ENCODE data around the gene HPF1. TPM values are rescaled to one million over a fixed set of nuclear protein-coding genes. Genes with fewer than 3 reads are reported as not detected.

HPF1 gene
- total RNA-seq, 4 donors from 2014 or later = 14.1 to 139 (median 35.1) TPM

DNA sequence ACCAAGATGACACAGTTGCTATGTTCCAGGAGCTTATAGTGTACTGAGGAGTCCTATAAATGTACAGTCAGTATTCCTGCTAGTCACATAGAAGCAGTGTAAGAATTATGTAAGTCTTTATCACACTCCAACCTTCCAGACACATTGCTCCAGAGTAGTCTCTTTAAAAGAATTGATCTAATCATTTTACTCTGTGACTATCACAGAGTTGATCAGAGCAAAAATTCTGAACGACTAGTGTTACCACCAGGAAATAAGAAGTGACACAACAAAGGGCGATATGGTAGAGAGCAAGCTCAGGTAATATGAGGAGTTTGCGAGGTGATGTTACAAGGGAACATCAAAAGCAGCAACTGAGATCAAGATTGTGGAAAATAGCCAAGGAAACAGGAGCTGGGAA lies 9.0 kb upstream of the HPF1 start:
- Histone ChIP-seq H3K9me3 (no peaks in the 10 kb centered on the region), H3K4me1 (no peaks in the 10 kb centered on the region), H3K27ac (no peak overlapping the region), H3K4me3 (no peak overlapping the region), H3K27me3 (no peaks in the 10 kb centered on the region), H3K36me3 (no peaks in the 10 kb centered on the region)
- 69 to 81% methylated on average over 3 of the region's 3 CpGs for WGBS, 2 donors (ENCODE audit: low coverage in 1 of 2)
- intact Hi-C loops (cut with DNase I; ENCODE audit: low total_unique reads) = no loop called here
- no peak for DNase-seq
- TF ChIP-seq POLR2A (IDR thresholded peaks at IDR 0.05) (no peak), POLR2AphosphoS5 (IDR thresholded peaks at IDR 0.05) (no peak), EP300 (IDR thresholded peaks at IDR 0.05; ENCODE audit: low read depth) (no peak)
- TF ChIP-seq, protein P1, sequence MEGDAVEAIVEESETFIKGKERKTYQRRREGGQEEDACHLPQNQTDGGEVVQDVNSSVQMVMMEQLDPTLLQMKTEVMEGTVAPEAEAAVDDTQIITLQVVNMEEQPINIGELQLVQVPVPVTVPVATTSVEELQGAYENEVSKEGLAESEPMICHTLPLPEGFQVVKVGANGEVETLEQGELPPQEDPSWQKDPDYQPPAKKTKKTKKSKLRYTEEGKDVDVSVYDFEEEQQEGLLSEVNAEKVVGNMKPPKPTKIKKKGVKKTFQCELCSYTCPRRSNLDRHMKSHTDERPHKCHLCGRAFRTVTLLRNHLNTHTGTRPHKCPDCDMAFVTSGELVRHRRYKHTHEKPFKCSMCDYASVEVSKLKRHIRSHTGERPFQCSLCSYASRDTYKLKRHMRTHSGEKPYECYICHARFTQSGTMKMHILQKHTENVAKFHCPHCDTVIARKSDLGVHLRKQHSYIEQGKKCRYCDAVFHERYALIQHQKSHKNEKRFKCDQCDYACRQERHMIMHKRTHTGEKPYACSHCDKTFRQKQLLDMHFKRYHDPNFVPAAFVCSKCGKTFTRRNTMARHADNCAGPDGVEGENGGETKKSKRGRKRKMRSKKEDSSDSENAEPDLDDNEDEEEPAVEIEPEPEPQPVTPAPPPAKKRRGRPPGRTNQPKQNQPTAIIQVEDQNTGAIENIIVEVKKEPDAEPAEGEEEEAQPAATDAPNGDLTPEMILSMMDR (IDR thresholded peaks at IDR 0.05) = no peak
- in situ Hi-C loops (cut with MboI; ENCODE audit: low pct_ligation_motif_present in 1 of 4, low pct_unique_long_range_greater_than_20kb in 1 of 4, low sequenced_read_pairs in 3 of 4) = loop anchor here in 2 of 4 donors (25.0 kb wide), 1 partner anchor 154 kb away; the partner anchor contains the start of genes CLCN3 (in 2 of the 2) and NEK1 (in 2 of the 2)

DNA sequence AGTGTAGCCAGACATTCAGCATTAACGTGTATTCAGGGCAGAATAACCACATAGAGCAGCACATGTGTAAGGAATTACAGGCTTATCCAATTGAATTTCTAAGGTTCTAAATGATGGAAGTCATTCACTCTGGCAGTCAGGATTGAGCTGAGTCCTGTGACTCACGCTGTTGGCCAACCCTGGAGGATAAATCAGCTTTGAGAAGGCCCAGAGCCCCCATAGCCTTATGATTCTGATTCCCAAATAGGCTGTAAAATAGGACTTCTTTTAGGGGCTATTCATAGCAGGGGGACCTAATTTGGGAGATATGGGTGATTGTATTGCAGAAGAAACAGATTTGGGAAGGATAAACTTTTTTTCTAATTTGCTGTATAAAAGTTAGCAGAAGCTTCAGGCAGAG lies 8.1 kb upstream of the HPF1 start:
- TF ChIP-seq, protein P1 (IDR thresholded peaks at IDR 0.05) = no peak
- no peak for TF ChIP-seq EP300 (IDR thresholded peaks at IDR 0.05; ENCODE audit: low read depth)
- no peak for TF ChIP-seq POLR2A (IDR thresholded peaks at IDR 0.05)
- no peak for TF ChIP-seq POLR2AphosphoS5 (IDR thresholded peaks at IDR 0.05)
- Histone ChIP-seq H3K4me3 (no peak overlapping the region), H3K4me1 (no peaks in the 10 kb centered on the region), H3K9me3 (no peaks in the 10 kb centered on the region), H3K36me3 (no peaks in the 10 kb centered on the region), H3K27me3 (no peaks in the 10 kb centered on the region), H3K27ac (no peak overlapping the region)
- WGBS, 2 donors (ENCODE audit: low coverage in 1 of 2) = 71 to 87% methylated on average over 1 to 2 of the region's 2 CpGs
- no peak for DNase-seq
- in situ Hi-C loops (cut with MboI; ENCODE audit: low pct_ligation_motif_present in 1 of 4, low pct_unique_long_range_greater_than_20kb in 1 of 4, low sequenced_read_pairs in 3 of 4) = loop anchor here in 2 of 4 donors (25.0 kb wide), 1 partner anchor 154 kb away; the partner anchor contains the start of genes CLCN3 (in 2 of the 2) and NEK1 (in 2 of the 2)
- intact Hi-C loops (cut with DNase I; ENCODE audit: low total_unique reads) = no loop called here

DNA sequence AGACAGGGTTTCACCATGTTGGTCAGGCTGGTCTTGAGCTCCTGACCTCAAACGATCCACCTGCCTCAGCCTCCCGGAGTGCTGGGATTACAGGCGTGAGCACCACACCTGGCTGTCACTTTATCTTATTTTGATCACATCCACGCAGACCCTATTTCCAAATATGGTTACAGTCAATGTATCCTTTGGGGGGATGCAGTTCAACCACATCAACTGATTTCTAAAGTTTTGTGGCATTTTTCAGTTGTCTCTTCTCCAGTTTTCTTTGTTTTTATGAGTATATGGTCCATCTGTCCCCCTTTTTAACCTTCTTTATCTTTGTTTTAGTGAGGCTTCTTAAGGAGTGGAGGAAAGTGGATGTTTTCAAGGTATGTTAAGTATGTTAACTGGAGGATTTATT lies 4.1 kb upstream of the HPF1 start:
- H3K27ac ChIP-seq = no peak overlapping the region
- no peak for DNase-seq
- H3K4me3 ChIP-seq = no peak overlapping the region
- no peaks in the 10 kb centered on the region for H3K36me3 ChIP-seq
- in situ Hi-C loops (cut with MboI; ENCODE audit: low pct_ligation_motif_present in 1 of 4, low pct_unique_long_range_greater_than_20kb in 1 of 4, low sequenced_read_pairs in 3 of 4) = loop anchor here in 2 of 4 donors (25.0 kb wide), 1 partner anchor 150 kb away; the partner anchor contains the start of genes CLCN3 (in 2 of the 2) and NEK1 (in 2 of the 2)
- intact Hi-C loops (cut with DNase I; ENCODE audit: low total_unique reads) = no loop called here
- peaks cover 3% of the 10 kb centered on the region for H3K27me3 ChIP-seq
- no peaks in the 10 kb centered on the region for H3K9me3 ChIP-seq
- no peak for TF ChIP-seq POLR2AphosphoS5 (IDR thresholded peaks at IDR 0.05)
- TF ChIP-seq, protein P1 (IDR thresholded peaks at IDR 0.05) = no peak
- no peak for TF ChIP-seq POLR2A (IDR thresholded peaks at IDR 0.05)
- peaks cover 2 to 7% (median 4%) of the 10 kb centered on the region in 4 donors for H3K4me1 ChIP-seq
- 59% methylated on average over 4 of the region's 4 CpGs; no CpG with 5 or more reads in 1 of the 2 donors for WGBS, 2 donors (ENCODE audit: low coverage in 1 of 2)

DNA sequence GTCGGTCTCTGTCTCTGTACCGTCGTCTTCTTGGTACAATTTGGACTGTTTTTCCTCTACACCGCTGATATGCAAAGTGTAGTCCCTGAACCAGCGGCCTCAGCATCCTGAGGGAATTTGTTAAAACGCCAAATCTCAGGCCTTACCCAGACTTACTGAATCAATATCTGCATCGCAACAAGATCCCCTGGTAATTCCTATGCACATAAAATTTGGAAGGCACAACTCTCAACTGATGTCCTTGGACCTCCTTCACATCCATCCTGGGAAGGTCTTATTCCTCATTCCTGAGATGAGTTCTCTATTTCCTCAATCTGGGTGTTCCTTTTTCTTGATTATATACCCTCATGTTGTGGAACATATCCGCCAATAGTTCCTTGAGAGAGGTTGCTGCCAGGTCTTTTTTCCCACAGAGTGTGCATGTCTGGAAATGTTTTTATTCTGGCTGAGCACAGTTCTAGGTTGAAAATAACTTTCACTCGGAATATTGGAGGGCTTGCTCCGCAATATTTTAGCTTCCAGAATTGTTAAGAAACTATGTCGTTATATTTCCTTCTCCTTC lies 738 bp upstream of the HPF1 start:
- peaks cover 9 to 17% (median 14%) of the 10 kb centered on the region in 4 donors for H3K4me1 ChIP-seq
- no peak for DNase-seq
- peaks cover 3% of the 10 kb centered on the region for H3K27me3 ChIP-seq
- TF ChIP-seq POLR2A (IDR thresholded peaks at IDR 0.05) (no peak), POLR2AphosphoS5 (IDR thresholded peaks at IDR 0.05) (no peak), EP300 (IDR thresholded peaks at IDR 0.05; ENCODE audit: low read depth) (no peak)
- TF ChIP-seq, protein P1 (IDR thresholded peaks at IDR 0.05) = no peak
- no peaks in the 10 kb centered on the region for H3K9me3 ChIP-seq
- peak overlapping the region; percentile 78 to 83 (median 80) for H3K27ac ChIP-seq
- H3K4me3 ChIP-seq = peak overlapping the region in 1 of 4 donors; percentile 96
- intact Hi-C loops (cut with DNase I; ENCODE audit: low total_unique reads) (loop anchor here (10.0 kb wide), 1 partner anchor 144 kb away; the partner anchor contains the start of gene NEK1), in situ Hi-C loops (cut with MboI; ENCODE audit: low pct_ligation_motif_present in 1 of 4, low pct_unique_long_range_greater_than_20kb in 1 of 4, low sequenced_read_pairs in 3 of 4) (loop anchor here (10.0 to 25.0 kb wide), 3 partner anchors 134 to 146 kb away; partner anchors contain the start of genes CLCN3 (in 3 of the 4) and NEK1 (in 3 of the 4))
- H3K36me3 ChIP-seq = peaks cover 0 to 3% (median 0%) of the 10 kb centered on the region in 4 donors
- 55 to 64% methylated on average over 7 to 11 of the region's 11 CpGs for WGBS, 2 donors (ENCODE audit: low coverage in 1 of 2)
